Measurements from ENCODE around the gene PHF12. TPM values are rescaled to one million over a fixed set of nuclear protein-coding genes. Genes with fewer than 3 reads are reported as not detected.

PHF12 gene
- total and polyA plus RNA-seq, 2 experiments from 2014 or later: 19.7 to 41.0 TPM

GRCh38 chr17:28875848-28876550, 75.3 kb downstream of the PHF12 start:
- Mint-ChIP-seq H3K27me3 (ENCODE audit: insufficient read depth, low read depth, poor library complexity) (peaks cover 8% of the 10 kb centered on the region), H3K27ac (no peak overlapping the region), H3K36me3 (ENCODE audit: low read depth) (peaks cover 32% of the 10 kb centered on the region), H3K4me3 (no peak overlapping the region; the same call in 2 of the 3 replicates), H3K4me1 (peaks cover 5% of the 10 kb centered on the region), H3K9me3 (peaks cover 11% of the 10 kb centered on the region; the same call in 2 of the 3 replicates)
- Histone ChIP-seq H3K36me3 (ENCODE audit: insufficient read depth) (no peaks in the 10 kb centered on the region), H3K4me2 (no peak overlapping the region), H3K4me1 (ENCODE audit: insufficient read depth) (no peaks in the 10 kb centered on the region), H3K9me2 (ENCODE audit: insufficient read depth) (no peaks in the 10 kb centered on the region), H3K27ac (ENCODE audit: low read depth) (no peak overlapping the region), H3K79me2 (replicated peaks; ENCODE audit: insufficient read depth) (no peaks in the 10 kb centered on the region), H3F3A (replicated peaks; ENCODE audit: low read depth) (no peaks in the 10 kb centered on the region), H4K20me1 (replicated peaks; ENCODE audit: insufficient read depth) (no peaks in the 10 kb centered on the region), H2AFZ (no peak overlapping the region), H3K27me3 (ENCODE audit: insufficient read depth) (no peaks in the 10 kb centered on the region), H3K4me3 (no peak overlapping the region)
- TF ChIP-seq ZNF331 (CRISPR knock-in tag; IDR thresholded peaks at IDR 0.05; ENCODE audit: low read depth) (no peak), CREB1 (CRISPR knock-in tag; IDR thresholded peaks at IDR 0.05; ENCODE audit: low read depth) (no peak), REST (IDR thresholded peaks at IDR 0.05; ENCODE audit: unreplicated experiment) (no peak), CTCF (conservative IDR thresholded peaks at IDR 0.05; ENCODE audit: low read depth in 2 of 2) (no peak), ZNF462 (CRISPR knock-in tag; IDR thresholded peaks at IDR 0.05) (no peak)
- no peak for ATAC-seq
- DNase-seq (ENCODE audit: low spot score): no peak

Data from GM23338 (cell line).